ENCODE measurements around the gene PPP1R13B.

- TF ChIP-seq POLR2AphosphoS5 (IDR thresholded peaks at IDR 0.05), result no peak
- TF ChIP-seq CTCF (IDR thresholded peaks at IDR 0.05), result no peak
- no peak for TF ChIP-seq POLR2A (IDR thresholded peaks at IDR 0.05)
- TF ChIP-seq EP300 (IDR thresholded peaks at IDR 0.05), result no peak
Observed at GRCh38 chr14:103743691-103744090, 103.7 kb downstream of the PPP1R13B start.
